HepG2 (cell line): ENCODE data around the gene STX12. TPM values are rescaled to one million over a fixed set of nuclear protein-coding genes. Genes with fewer than 3 reads are reported as not detected.

Experiments
- ARID5B ChIP-seq: IDR thresholded peaks from 2 replicates; pipeline ENCODE4 v1.4.0; 2020; ENCODE audit warnings: mild to moderate bottlenecking, missing genetic modification reagents
- ARNTL ChIP-seq: sonication (generic); formaldehyde crosslinking; IDR thresholded peaks from 2 replicates; pipeline ENCODE4 v1.4.0; 2020; ENCODE audit warnings: mild to moderate bottlenecking, missing genetic modification reagents
- E2F1 ChIP-seq: sonication (generic); formaldehyde crosslinking; IDR thresholded peaks from 2 replicates; pipeline ENCODE4 v1.5.0; 2020; ENCODE audit warnings: missing genetic modification reagents
- HES4 ChIP-seq: sonication (generic); formaldehyde crosslinking; IDR thresholded peaks from 2 replicates; pipeline ENCODE4 v1.9.0; 2021; ENCODE audit warnings: mild to moderate bottlenecking, missing genetic modification reagents, borderline replicate concordance
- PAF1 ChIP-seq: IDR thresholded peaks from 2 replicates; pipeline ENCODE4 v1.6.1; 2016; ENCODE audit warnings: missing genetic modification reagents, missing compliant biosample characterization
- SIN3A ChIP-seq: IDR thresholded peaks from 2 replicates; pipeline ENCODE4 v1.6.1; 2011; ENCODE audit warnings: low read depth, mild to moderate bottlenecking, control low read depth, low read length, borderline replicate concordance
- SNAI1 ChIP-seq: sonication (generic); formaldehyde crosslinking; IDR thresholded peaks from 2 replicates; pipeline ENCODE4 v1.5.0; 2020; ENCODE audit warnings: mild to moderate bottlenecking, missing genetic modification reagents, borderline replicate concordance
- ZFP91 ChIP-seq: sonication (generic); formaldehyde crosslinking; IDR thresholded peaks from 2 replicates; pipeline ENCODE4 v1.9.0; 2022; ENCODE audit warnings: missing genetic modification reagents, mild to moderate bottlenecking, borderline replicate concordance
- ZMYM3 ChIP-seq: sonication (generic); formaldehyde crosslinking; IDR thresholded peaks from 2 replicates; pipeline ENCODE4 v1.5.1; 2020; ENCODE audit warnings: mild to moderate bottlenecking, missing genetic modification reagents
- ZNF609 ChIP-seq: sonication (generic); formaldehyde crosslinking; IDR thresholded peaks from 2 replicates; pipeline ENCODE4 v1.4.0; 2020; ENCODE audit warnings: mild to moderate bottlenecking, missing genetic modification reagents, borderline replicate concordance
- ZNF691 ChIP-seq: sonication (generic); formaldehyde crosslinking; IDR thresholded peaks from 2 replicates; pipeline ENCODE4 v1.4.0; 2020; ENCODE audit warnings: missing genetic modification reagents, low read depth, mild to moderate bottlenecking, borderline replicate concordance
- ZNF773 ChIP-seq: sonication (generic); formaldehyde crosslinking; IDR thresholded peaks from 2 replicates; pipeline ENCODE4 v1.4.0; 2020; ENCODE audit warnings: missing genetic modification reagents, borderline replicate concordance
- ZSCAN9 ChIP-seq: IDR thresholded peaks from 2 replicates; pipeline ENCODE4 v1.6.1; 2016; ENCODE audit warnings: borderline replicate concordance
- polyA plus RNA-seq, 8 experiments: library from polyadenylated mRNA; depleted of rRNA in 3 of 8; stranded (reverse) in 7 of 8; unstranded in 1 of 8; fragments of >200 nt; fragmentation: Illumina TruSeq in 4 of 8; extraction: Trizol in 4 of 8; gene quantifications; 2 replicates each; pipeline versions ENCODE4 v1.2.1 to v1.2.3, GENCODE V29; 2011 to 2016; ENCODE audit warnings: low read depth in 4 of 8, missing spikeins in 1 of 8, mixed read lengths in 1 of 8; ENCODE audit not compliant: insufficient read depth in 1 of 8
- total RNA-seq, 5 experiments: library from RNA; depleted of rRNA; stranded (reverse); fragments of >200 nt; fragmentation: Illumina TruSeq; extraction: Trizol; gene quantifications; 2 replicates each; pipeline ENCODE4 v1.2.3, GENCODE V29; 2016; ENCODE audit warnings: low read depth in 1 of 5

STX12 gene
- total and polyA plus RNA-seq, 2 of the 13 experiments (the other 11 are each of a cell fraction or from before 2014, with no cell fraction given) = 9.0 to 19.7 TPM

GRCh38 chr1:27772932-27773825 lies at the start of gene STX12 (continued):
- TF ChIP-seq ARID5B (CRISPR knock-in tag) (0 out of 2 replicates have a peak, but pooled peaks have one; percentile 7), ZNF773 (CRISPR knock-in tag) (no peak), SIN3A (peak; percentile 56; the same call in 1 of the 2 replicates), ZFP91 (CRISPR knock-in tag) (peak; percentile 84), ZMYM3 (CRISPR knock-in tag) (no peak), ARNTL (CRISPR knock-in tag) (peak; percentile 34; the same call in 1 of the 2 replicates), PAF1 (CRISPR knock-in tag) (no peak), E2F1 (peak; percentile 54; the same call in 1 of the 2 replicates), ZSCAN9 (CRISPR knock-in tag) (peak; percentile 74; the same call in 1 of the 2 replicates), ZNF609 (CRISPR knock-in tag) (0 out of 2 replicates have a peak, but pooled peaks have one; percentile 19), HES4 (CRISPR knock-in tag) (peak; percentile 84; the same call in 1 of the 2 replicates), ZNF691 (CRISPR knock-in tag) (no peak), SNAI1 (CRISPR knock-in tag) (no peak; the same call in 1 of the 2 replicates)
